AG04450 (cell line): ENCODE results near the gene ZNF221. TPM values are rescaled to one million over a fixed set of nuclear protein-coding genes. Genes with fewer than 3 reads are reported as not detected.
A peak's percentile ranks its signal among the peaks of the same experiment; 100 is the strongest.

Experiments used
- CTCF ChIA-PET: fragments of 300-600, 350-600 bp; formaldehyde crosslinking; extraction: SDS; loops from one replicate; lab custom pipeline; 2022; ENCODE audit warnings: antibody characterized with exemption, inconsistent platforms; lab: Charles Lee
- POLR2A ChIA-PET: fragments of 350-600 bp; formaldehyde crosslinking; extraction: SDS; loops from one replicate; lab custom pipeline; 2021; ENCODE audit warnings: antibody characterized with exemption, inconsistent platforms; lab: Yijun Ruan, JAX
- DNase-seq: peaks from one replicate; pipeline ENCODE4 v3.0.0-alpha.2; 2011; ENCODE audit warnings: low read depth, low spot score
- H3K27ac ChIP-seq: one replicate; pipeline ENCODE4 v1.5.1; 2012; ENCODE audit warnings: low read depth, low read length, control low read depth
- H3K27me3 ChIP-seq: one replicate; pipeline ENCODE4 v1.6.0; 2012; ENCODE audit warnings: low read length; ENCODE audit not compliant: control insufficient read depth, insufficient read depth
- H3K4me3 ChIP-seq: 2 replicates; pipeline ENCODE4 v1.5.1; 2011; ENCODE audit warnings: mild to moderate bottlenecking, low read depth, low read length, control low read depth
- H3K9me3 ChIP-seq: 2 replicates; pipeline ENCODE4 v1.5.1; 2012; ENCODE audit warnings: low read length; ENCODE audit not compliant: control insufficient read depth, insufficient read depth
- CTCF ChIP-seq: IDR thresholded peaks from 2 replicates; pipeline ENCODE4 v1.5.1; 2011; ENCODE audit warnings: low read depth, low read length, control low read depth, inconsistent platforms
- polyA plus RNA-seq: library from polyadenylated mRNA; depleted of rRNA; stranded (reverse); fragments of >200 nt; gene quantifications from 2 replicates; pipeline ENCODE4 v1.2.3, GENCODE V29; 2011

The ZNF221 gene
- polyA plus RNA-seq, 1 experiment = 2.5 TPM

GRCh38 chr19:43923875-43924274 is 27.2 kb upstream of the ZNF221 start:
- H3K27ac ChIP-seq = no peak overlapping the region
- ChIA-PET POLR2A (no interaction called here), CTCF (interaction anchor here (0.7 kb wide), 1 partner anchor 22 kb away, joined by 3 read pairs; no protein-coding TSS in a partner anchor)
- no peak for DNase-seq
- TF ChIP-seq CTCF = no peak
- no peaks in the 10 kb centered on the region for H3K27me3 ChIP-seq
- H3K4me3 ChIP-seq = no peak overlapping the region
- no peaks in the 10 kb centered on the region for H3K9me3 ChIP-seq

GRCh38 chr19:43928820-43929219 is 22.2 kb upstream of the ZNF221 start:
- no peaks in the 10 kb centered on the region for H3K27me3 ChIP-seq
- H3K9me3 ChIP-seq = no peaks in the 10 kb centered on the region
- POLR2A ChIA-PET = no interaction called here
- no peak overlapping the region for H3K4me3 ChIP-seq
- TF ChIP-seq CTCF = no peak
- no peak for DNase-seq
- CTCF ChIA-PET = no interaction called here
- H3K27ac ChIP-seq = no peak overlapping the region

- CTCF ChIA-PET = interaction anchor here (0.9 kb wide), 1 partner anchor 19 kb away, joined by 4 read pairs; no protein-coding TSS in a partner anchor
- Histone ChIP-seq H3K4me3 (peak overlapping the region; percentile 77), H3K27ac (peak overlapping the region; percentile 65), H3K9me3 (no peaks in the 10 kb centered on the region; the same call in 1 of the 2 replicates), H3K27me3 (no peaks in the 10 kb centered on the region)
- TF ChIP-seq CTCF = peak; percentile 22; the same call in 1 of the 2 replicates
- POLR2A ChIA-PET = interaction anchor here (0.9 to 1.6 kb wide), 3 partner anchors 14 to 33 kb away, joined by 3 to 12 read pairs (median 4); partner anchors contain the start of gene ZNF221
- no peak for DNase-seq
These were observed 16.7 kb upstream of the ZNF221 start for GRCh38 chr19:43934055-43934984.

- peak within 1 kb of the TSS; percentile 65 for H3K27ac ChIP-seq
- peak; percentile 60 for DNase-seq
- no peaks in the 10 kb centered on the region for H3K27me3 ChIP-seq
- POLR2A ChIA-PET = interaction anchor here (0.6 to 1.6 kb wide), 5 partner anchors 14 to 178 kb away, joined by 3 to 12 read pairs (median 3); partner anchors contain the start of gene ZNF221
- H3K4me3 ChIP-seq = peak within 1 kb of the TSS; percentile 77
- H3K9me3 ChIP-seq = no peaks in the 10 kb centered on the region; the same call in 1 of the 2 replicates
- CTCF ChIA-PET = interaction anchor here (0.9 to 1.2 kb wide), 2 partner anchors 16 to 18 kb away, joined by 4 read pairs; partner anchors contain the start of gene ZNF221
- no peak for TF ChIP-seq CTCF
These were observed 15.9 kb upstream of the ZNF221 start, which contains the start of gene ZNF45 for GRCh38 chr19:43934985-43935708. ZNF45 (minus strand) TSS chr19:43935282; CDS start chr19:43922185, 13,097 bp downstream.
